CD4-positive, alpha-beta T cell (primary cell): ENCODE data around the gene CYP2A13. TPM values are rescaled to one million over a fixed set of nuclear protein-coding genes. Genes with fewer than 3 reads are reported as not detected.
"Not testable (repeated sequence)": the region's sequence is repeated elsewhere in the genome, so short reads cannot be mapped to it uniquely, and the experiment has no call there.

Experiments
- ATAC-seq: fragments of 200-7000 bp; cut with Tn5 transposase; one replicate; pipeline ENCODE4 v1.10.0; 2022; ENCODE audit warnings: mild to moderate bottlenecking; ENCODE audit not compliant: poor library complexity
- CTCF ChIA-PET: fragments of 350-600 bp; sonication (Branson Sonifier 250); formaldehyde crosslinking; loops from one replicate; lab custom pipeline; 2021; ENCODE audit warnings: antibody characterized with exemption, inconsistent platforms; lab: Charles Lee
- POLR2A ChIA-PET: fragments of 350-600 bp; sonication (Branson Sonifier 250); formaldehyde crosslinking; loops from one replicate; lab custom pipeline; 2021; ENCODE audit warnings: antibody characterized with exemption, inconsistent platforms; lab: Charles Lee
- DNase-seq, 14 experiments: peaks; one replicate each; pipeline ENCODE4 v3.0.0-alpha.2; 2013 to 2020; ENCODE audit warnings: mixed read lengths in 2 of 14
- H3K27ac ChIP-seq, 2 donors: one replicate each; pipeline versions ENCODE4 v1.5.1 to v1.7.0; 2013; ENCODE audit warnings: low read length in 2 of 2, low read depth in 1 of 2, mild to moderate bottlenecking in 1 of 2
- H3K27me3 ChIP-seq, 2 experiments: 1 replicate in 1 of 2; 2 replicates in 1 of 2; pipeline versions ENCODE4 v1.6.1 to v1.7.0; 2013; ENCODE audit warnings: low read length in 2 of 2, control low read depth in 1 of 2, mild to moderate bottlenecking in 1 of 2, moderate library complexity in 1 of 2; ENCODE audit not compliant: insufficient read depth in 2 of 2, control insufficient read depth in 1 of 2
- H3K36me3 ChIP-seq: one replicate; pipeline ENCODE4 v1.6.1; 2013; ENCODE audit warnings: low read length, control low read depth; ENCODE audit not compliant: insufficient read depth
- H3K4me1 ChIP-seq: one replicate; pipeline ENCODE4 v1.6.1; 2013; ENCODE audit warnings: low read length, control low read depth; ENCODE audit not compliant: insufficient read depth
- H3K4me3 ChIP-seq: one replicate; pipeline ENCODE4 v1.5.1; 2013; ENCODE audit warnings: mild to moderate bottlenecking, low read length, moderate library complexity
- H3K9me3 ChIP-seq, 2 experiments: 1 replicate in 1 of 2; 2 replicates in 1 of 2; pipeline versions ENCODE4 v1.6.1 to v1.7.0; 2013; ENCODE audit warnings: low read length in 2 of 2, mild to moderate bottlenecking in 2 of 2, control low read depth in 1 of 2, moderate library complexity in 1 of 2; ENCODE audit not compliant: control insufficient read depth in 1 of 2, insufficient read depth in 1 of 2
- H3K27ac Mint-ChIP-seq: one replicate; pipeline ENCODE4 v1.8.0; 2020; ENCODE audit warnings: mixed read lengths
- H3K27me3 Mint-ChIP-seq: one replicate; pipeline ENCODE4 v1.8.0; 2021; ENCODE audit warnings: mixed read lengths
- H3K36me3 Mint-ChIP-seq: one replicate; pipeline ENCODE4 v1.8.0; 2021; ENCODE audit warnings: low read depth, mixed read lengths
- H3K4me1 Mint-ChIP-seq: one replicate; pipeline ENCODE4 v1.8.0; 2021; ENCODE audit warnings: low read depth, mixed read lengths
- H3K4me3 Mint-ChIP-seq: one replicate; pipeline ENCODE4 v1.8.0; 2020; ENCODE audit warnings: mild to moderate bottlenecking, mixed read lengths
- H3K9me3 Mint-ChIP-seq: one replicate; pipeline ENCODE4 v1.8.0; 2020; ENCODE audit warnings: mixed read lengths
- intact Hi-C, 2 experiments: fragments of 100-400 bp; cut with DNase I in 1 of 2; cut with micrococcal nuclease in 1 of 2; formaldehyde crosslinking; loops; one replicate each; pipeline versions ENCODE4 v1.15.1 to v1.9.0; 2023 to 2025; cut with DNase I, micrococcal nuclease
- total RNA-seq, 174 experiments: library from RNA in 2 of 174; stranded (reverse) in 2 of 174; gene quantifications; one replicate each; pipeline ENCODE4 v1.2.3 and lab custom pipeline; 2021 to 2026
- TF ChIP-seq, protein P1 (sequence below): fragments of 200-600 bp; IDR thresholded peaks from one replicate; pipeline ENCODE4 v1.8.0; 2022; ENCODE audit warnings: antibody characterized with exemption, mild to moderate bottlenecking

The CYP2A13 gene
- total RNA-seq, 2 experiments from 2014 or later = not detected

GRCh38 chr19:41114132-41114531, 25.9 kb downstream of the CYP2A13 start, which contains the start of gene CYP2F1:
Gene CYP2F1, plus strand, starts transcription at chr19:41114432. Its CDS starts 1,757 bp downstream, at chr19:41116189.
- DNase-seq (no peak), ATAC-seq (no peak)
- Histone ChIP-seq H3K36me3 (no peaks in the 10 kb centered on the region), H3K4me1 (no peaks in the 10 kb centered on the region), H3K4me3 (no peak within 1 kb of the TSS), H3K9me3 (peaks cover 0 to 8% of the 10 kb centered on the region in 2 experiments), H3K27me3 (no peaks in the 10 kb centered on the region), H3K27ac (no peak within 1 kb of the TSS)
- Mint-ChIP-seq H3K36me3 (no peaks in the 10 kb centered on the region), H3K27me3 (peaks cover 4% of the 10 kb centered on the region), H3K9me3 (no peaks in the 10 kb centered on the region), H3K4me3 (no peak within 1 kb of the TSS), H3K27ac (no peak within 1 kb of the TSS), H3K4me1 (no peaks in the 10 kb centered on the region)
- TF ChIP-seq, protein P1, sequence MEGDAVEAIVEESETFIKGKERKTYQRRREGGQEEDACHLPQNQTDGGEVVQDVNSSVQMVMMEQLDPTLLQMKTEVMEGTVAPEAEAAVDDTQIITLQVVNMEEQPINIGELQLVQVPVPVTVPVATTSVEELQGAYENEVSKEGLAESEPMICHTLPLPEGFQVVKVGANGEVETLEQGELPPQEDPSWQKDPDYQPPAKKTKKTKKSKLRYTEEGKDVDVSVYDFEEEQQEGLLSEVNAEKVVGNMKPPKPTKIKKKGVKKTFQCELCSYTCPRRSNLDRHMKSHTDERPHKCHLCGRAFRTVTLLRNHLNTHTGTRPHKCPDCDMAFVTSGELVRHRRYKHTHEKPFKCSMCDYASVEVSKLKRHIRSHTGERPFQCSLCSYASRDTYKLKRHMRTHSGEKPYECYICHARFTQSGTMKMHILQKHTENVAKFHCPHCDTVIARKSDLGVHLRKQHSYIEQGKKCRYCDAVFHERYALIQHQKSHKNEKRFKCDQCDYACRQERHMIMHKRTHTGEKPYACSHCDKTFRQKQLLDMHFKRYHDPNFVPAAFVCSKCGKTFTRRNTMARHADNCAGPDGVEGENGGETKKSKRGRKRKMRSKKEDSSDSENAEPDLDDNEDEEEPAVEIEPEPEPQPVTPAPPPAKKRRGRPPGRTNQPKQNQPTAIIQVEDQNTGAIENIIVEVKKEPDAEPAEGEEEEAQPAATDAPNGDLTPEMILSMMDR = no peak
- CTCF ChIA-PET = no interaction called here
- intact Hi-C loops = no loop called here
- POLR2A ChIA-PET = no interaction called here

GRCh38 chr19:41116261-41116660, 28.0 kb downstream of the CYP2A13 start:
- no peak overlapping the region for H3K4me3 ChIP-seq
- Mint-ChIP-seq H3K9me3 (no peaks in the 10 kb centered on the region), H3K27me3 (peaks cover 4% of the 10 kb centered on the region), H3K36me3 (no peaks in the 10 kb centered on the region), H3K4me1 (peaks cover 13% of the 10 kb centered on the region), H3K4me3 (no peak overlapping the region), H3K27ac (no peak overlapping the region)
- no peaks in the 10 kb centered on the region for H3K27me3 ChIP-seq
- no peak for DNase-seq
- intact Hi-C loops = no loop called here
- no peaks in the 10 kb centered on the region for H3K36me3 ChIP-seq
- H3K4me1 ChIP-seq = peaks cover 15% of the 10 kb centered on the region
- no peak overlapping the region for H3K27ac ChIP-seq
- H3K9me3 ChIP-seq = peaks cover 0 to 8% of the 10 kb centered on the region in 2 experiments
- CTCF ChIA-PET = no interaction called here
- TF ChIP-seq, protein P1 = no peak
- POLR2A ChIA-PET = no interaction called here
- ATAC-seq = no peak

GRCh38 chr19:41120929-41121911, 33.0 kb downstream of the CYP2A13 start:
- CTCF ChIA-PET, H3K27me3 ChIP-seq, H3K9me3 Mint-ChIP-seq, H3K9me3 ChIP-seq, H3K4me3 ChIP-seq, H3K27me3 Mint-ChIP-seq, H3K36me3 ChIP-seq, H3K36me3 Mint-ChIP-seq: not testable (repeated sequence)
- Histone ChIP-seq H3K4me1 (peaks cover 20% of the 10 kb centered on the region), H3K27ac (peak overlapping the region in 1 of 2 donors; percentile 44)
- DNase-seq = peak; percentile 45 to 95 (median 68)
- ATAC-seq = peak; percentile 86
- intact Hi-C loops = loop anchor here in 1 of 2 experiments (1.0 kb wide), 1 partner anchor 142 kb away; no protein-coding TSS in a partner anchor
- Mint-ChIP-seq H3K4me1 (peaks cover 15% of the 10 kb centered on the region), H3K4me3 (peak overlapping the region; percentile 0), H3K27ac (peak overlapping the region; percentile 73)
- POLR2A ChIA-PET = interaction anchor here (0.7 to 1.1 kb wide), 2 partner anchors 151 to 458 kb away, joined by 3 to 4 read pairs; no protein-coding TSS in a partner anchor

- CTCF ChIA-PET = interaction anchor here (1.7 kb wide), 1 partner anchor 22 kb away, joined by 6 read pairs; no protein-coding TSS in a partner anchor
Observed at GRCh38 chr19:41122846-41123245, 34.6 kb downstream of the CYP2A13 start.

More at GRCh38 chr19:41122846-41123245, 34.6 kb downstream of the CYP2A13 start:
- POLR2A ChIA-PET, intact Hi-C loops, H3K27me3 Mint-ChIP-seq, H3K9me3 ChIP-seq, H3K4me3 Mint-ChIP-seq, H3K4me3 ChIP-seq, ATAC-seq, H3K36me3 Mint-ChIP-seq, H3K27me3 ChIP-seq, H3K9me3 Mint-ChIP-seq, H3K36me3 ChIP-seq, H3K27ac ChIP-seq, DNase-seq: not testable (repeated sequence)
- peaks cover 31% of the 10 kb centered on the region for H3K4me1 ChIP-seq
- peak overlapping the region; percentile 13 for H3K27ac Mint-ChIP-seq
- H3K4me1 Mint-ChIP-seq = peaks cover 30% of the 10 kb centered on the region
